K562 (cell line): ENCODE measurements around the gene HSPA5. TPM values are rescaled to one million over a fixed set of nuclear protein-coding genes. Genes with fewer than 3 reads are reported as not detected.
A peak's percentile ranks its signal among the peaks of the same experiment; 100 is the strongest.

Experiments
- BCOR ChIP-seq: fragments of 450-650 bp; IDR thresholded peaks from 2 replicates; pipeline ENCODE4 v1.6.1; 2016
- CBX1 ChIP-seq: sonication (generic); IDR thresholded peaks from 2 replicates; pipeline ENCODE4 v1.6.1; 2016; ENCODE audit warnings: antibody characterized with exemption, low read depth, mild to moderate bottlenecking
- CREM ChIP-seq: IDR thresholded peaks from 2 replicates; pipeline ENCODE4 v1.6.1; 2014; ENCODE audit warnings: antibody characterized with exemption, low read depth
- GABPA ChIP-seq: fragments of 200-800 bp; sonication (Bioruptor generic); conservative IDR thresholded peaks from 2 replicates; pipeline ENCODE4 v1.6.1; 2016; ENCODE audit warnings: low read depth, missing genetic modification characterization, missing compliant biosample characterization
- HDAC8 ChIP-seq: fragments of 450-650 bp; IDR thresholded peaks from 2 replicates; pipeline ENCODE4 v1.6.1; 2016; ENCODE audit warnings: mild to moderate bottlenecking, missing genetic modification characterization, moderate library complexity, missing compliant biosample characterization
- HNRNPLL ChIP-seq: fragments of 200-400 bp; formaldehyde crosslinking; IDR thresholded peaks from 2 replicates; pipeline ENCODE4 v1.6.1; 2017; ENCODE audit warnings: low read length, low read depth, mild to moderate bottlenecking; ENCODE audit not compliant: poor library complexity, severe bottlenecking
- HSF4 ChIP-seq: fragments of 250-450 bp; sonication (Bioruptor Pico); IDR thresholded peaks from 2 replicates; pipeline ENCODE4 v2.1.2; 2022; ENCODE audit warnings: mild to moderate bottlenecking, moderate library complexity, borderline replicate concordance
- JUN ChIP-seq, 2 experiments: sonication (generic) in 1 of 2; formaldehyde crosslinking in 1 of 2; IDR thresholded peaks; 2 replicates each; pipeline versions ENCODE4 v1.6.1 to v1.8.0; 2012 to 2022; ENCODE audit warnings: borderline replicate concordance in 2 of 2, mild to moderate bottlenecking in 2 of 2, improper control_type of control experiment in 1 of 2, low read depth in 1 of 2, low read length in 1 of 2, missing genetic modification reagents in 1 of 2
- MAZ ChIP-seq, 2 experiments: fragments of 450-650 bp in 1 of 2; sonication (generic) in 1 of 2; formaldehyde crosslinking; IDR thresholded peaks in 1 of 2; conservative IDR thresholded peaks in 1 of 2; 2 replicates each; pipeline versions ENCODE4 v1.4.0 to v1.5.0; 2020; ENCODE audit warnings: mild to moderate bottlenecking in 1 of 2, missing genetic modification reagents in 1 of 2
- NELFE ChIP-seq: IDR thresholded peaks from 2 replicates; pipeline ENCODE4 v1.6.1; 2011; ENCODE audit warnings: mild to moderate bottlenecking; ENCODE audit not compliant: insufficient read depth, insufficient read length
- NEUROD1 ChIP-seq: fragments of 150-350 bp; IDR thresholded peaks from 2 replicates; pipeline ENCODE4 v1.6.1; 2014; ENCODE audit warnings: borderline replicate concordance, low read length, low read depth; ENCODE audit not compliant: partially characterized antibody
- NONO ChIP-seq, 2 experiments: fragments of 200-400 bp in 1 of 2; fragments of 450-650 bp in 1 of 2; formaldehyde crosslinking in 1 of 2; IDR thresholded peaks; 2 replicates each; pipeline ENCODE4 v1.6.1; 2017; ENCODE audit warnings: low read depth in 2 of 2, mild to moderate bottlenecking in 2 of 2, moderate library complexity in 2 of 2, low read length in 1 of 2
- POLR2AphosphoS5 ChIP-seq: IDR thresholded peaks from 2 replicates; pipeline ENCODE4 v1.6.1; 2011; ENCODE audit warnings: mild to moderate bottlenecking, low read depth, low read length, moderate library complexity; ENCODE audit not compliant: control insufficient read depth, insufficient read depth
- RAD21 ChIP-seq, 2 experiments: fragments of 250-450 bp in 1 of 2; fragments of 450-650 bp in 1 of 2; sonication (Bioruptor Pico) in 1 of 2; formaldehyde crosslinking in 1 of 2; IDR thresholded peaks in 1 of 2; conservative IDR thresholded peaks in 1 of 2; 2 replicates each; pipeline versions ENCODE4 v1.4.0 to v1.8.0; 2020 to 2022; ENCODE audit warnings: mild to moderate bottlenecking in 2 of 2, moderate library complexity in 1 of 2
- TEAD1 ChIP-seq, 2 experiments: fragments of 450-650 bp in 1 of 2; sonication (generic) in 1 of 2; formaldehyde crosslinking; IDR thresholded peaks; 2 replicates each; pipeline versions ENCODE4 v1.4.0 to v1.8.0; 2020 to 2022; ENCODE audit warnings: mild to moderate bottlenecking in 2 of 2, missing genetic modification reagents in 1 of 2
- YY1 ChIP-seq, 3 experiments: IDR thresholded peaks; 2 replicates each; pipeline ENCODE4 v1.6.1; 2011; ENCODE audit warnings: low read length in 2 of 3, mild to moderate bottlenecking in 2 of 3, moderate library complexity in 2 of 3, borderline replicate concordance in 1 of 3, control low read depth in 1 of 3, low read depth in 1 of 3; ENCODE audit not compliant: insufficient read depth in 3 of 3, insufficient replicate concordance in 2 of 3, control insufficient read depth in 1 of 3, insufficient read length in 1 of 3; ENCODE audit errors: extremely low read depth in 1 of 3
- ZBTB1 ChIP-seq: sonication (generic); formaldehyde crosslinking; IDR thresholded peaks from 2 replicates; pipeline ENCODE4 v1.8.1; 2023; ENCODE audit warnings: missing genetic modification reagents, low read depth, mild to moderate bottlenecking, borderline replicate concordance
- ZFPM2 ChIP-seq: fragments of 250-450 bp; sonication (Bioruptor Pico); IDR thresholded peaks from 2 replicates; pipeline ENCODE4 v1.5.1; 2022; ENCODE audit warnings: mild to moderate bottlenecking
- polyA plus RNA-seq, 8 experiments: library from polyadenylated mRNA; depleted of rRNA in 4 of 8; stranded (reverse) in 5 of 8; unstranded in 3 of 8; fragments of >200 nt; fragmentation: Nextera tagmentation in 2 of 8; fragmentation: Illumina TruSeq in 1 of 8; extraction: Ambion mirVana in 2 of 8; extraction: Trizol in 1 of 8; gene quantifications; 2 replicates each; pipeline versions ENCODE4 v1.2.1 to v1.2.3, GENCODE V29; 2011 to 2014; ENCODE audit warnings: inconsistent platforms in 1 of 8, missing spikeins in 1 of 8
- total RNA-seq, 7 experiments: library from RNA; depleted of rRNA in 6 of 7; stranded (reverse); fragments of >200 nt in 6 of 7; fragmentation: Illumina TruSeq in 2 of 7; extraction: Trizol in 2 of 7; gene quantifications; 2 replicates each; pipeline versions ENCODE4 v1.2.1 to v1.2.3, GENCODE V29; 2011 to 2021; ENCODE audit warnings: low replicate concordance in 1 of 7
- TF ChIP-seq, protein P1 (sequence below): fragments of 250-450 bp; sonication (Bioruptor Pico); IDR thresholded peaks from 2 replicates; pipeline ENCODE4 v1.8.0; 2022; ENCODE audit warnings: moderate library complexity, mild to moderate bottlenecking, inconsistent platforms
- TF ChIP-seq, protein P2 (sequence below): sonication (generic); formaldehyde crosslinking; IDR thresholded peaks from 2 replicates; pipeline ENCODE4 v1.8.0; 2022; ENCODE audit warnings: missing genetic modification reagents, mild to moderate bottlenecking, borderline replicate concordance
- TF ChIP-seq, protein P3 (sequence below): fragments of 250-450 bp; sonication (Bioruptor Pico); IDR thresholded peaks from 2 replicates; pipeline ENCODE4 v1.9.0; 2021; ENCODE audit warnings: mild to moderate bottlenecking

HSPA5 gene
- total and polyA plus RNA-seq, 9 of the 15 experiments (the other 6 are each of a cell fraction or from before 2014, with no cell fraction given): 48.0 to 265 (median 113) TPM

DNA sequence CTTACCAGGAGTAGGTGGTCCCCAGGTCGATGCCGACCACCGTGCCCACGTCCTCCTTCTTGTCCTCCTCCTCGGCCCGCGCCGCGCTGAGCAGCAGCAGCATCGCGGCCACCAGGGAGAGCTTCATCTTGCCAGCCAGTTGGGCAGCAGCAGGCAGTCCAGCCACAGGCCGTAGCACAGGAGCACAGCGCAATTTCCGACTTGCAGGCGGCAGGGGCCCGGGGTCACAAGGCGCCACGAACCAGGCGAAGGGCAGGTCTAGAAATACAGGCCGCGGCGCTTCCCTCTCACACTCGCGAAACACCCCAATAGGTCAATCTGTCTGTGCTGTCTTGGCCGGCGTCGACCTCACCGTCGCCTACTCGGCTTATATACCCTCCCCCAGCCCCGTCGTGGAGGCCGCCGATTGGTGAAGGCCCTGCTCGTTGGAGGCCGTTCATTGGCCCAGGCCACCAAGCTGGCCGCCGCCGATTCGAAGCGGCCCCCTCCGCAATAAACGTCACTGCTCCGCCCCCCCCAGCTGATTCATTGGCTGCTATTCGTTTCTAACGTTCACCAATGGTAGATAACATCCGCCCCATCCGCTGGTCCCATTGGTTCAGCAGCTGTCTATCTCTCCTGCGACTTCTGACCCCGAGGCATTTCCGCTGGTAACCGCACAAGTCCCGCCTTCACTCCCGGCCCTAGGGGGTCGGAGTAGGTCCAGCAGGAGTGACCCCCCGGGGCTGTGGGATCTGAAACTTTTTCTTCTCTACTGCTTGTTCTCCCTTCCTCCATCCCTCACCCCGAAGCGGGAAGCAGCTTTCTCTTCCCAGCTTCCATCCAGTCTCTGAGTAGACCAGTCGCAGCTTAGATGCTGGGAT lies at the start of gene HSPA5 (continued):
- TF ChIP-seq JUN (IDR thresholded peaks at IDR 0.05; ENCODE audit: borderline replicate concordance, low read depth, low read length): no peak
- TF ChIP-seq JUN (CRISPR knock-in tag; IDR thresholded peaks at IDR 0.05; ENCODE audit: borderline replicate concordance): 0 out of 2 replicates have a peak, but pooled peaks have one; percentile 91
- TF ChIP-seq CREM: peak; percentile 96
- peak; percentile 82 for TF ChIP-seq NELFE
- TF ChIP-seq, protein P1, sequence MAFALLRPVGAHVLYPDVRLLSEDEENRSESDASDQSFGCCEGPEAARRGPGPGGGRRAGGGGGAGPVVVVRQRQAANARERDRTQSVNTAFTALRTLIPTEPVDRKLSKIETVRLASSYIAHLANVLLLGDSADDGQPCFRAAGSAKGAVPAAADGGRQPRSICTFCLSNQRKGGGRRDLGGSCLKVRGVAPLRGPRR (CRISPR knock-in tag): 0 out of 2 replicates have a peak, but pooled peaks have one; percentile 16
- TF ChIP-seq RAD21 (CRISPR knock-in tag; conservative IDR thresholded peaks at IDR 0.05 in 1 of 2, IDR thresholded peaks at IDR 0.05 in 1 of 2): peak in 1 of 2 experiments; percentile 15; a peak in 2 of 4 replicates
- TF ChIP-seq HDAC8: no peak
- TF ChIP-seq TEAD1 (CRISPR knock-in tag; IDR thresholded peaks at IDR 0.05): peak; percentile 40 to 81; a peak in 2 of 4 replicates
- TF ChIP-seq ZFPM2: peak; percentile 74; the same call in 1 of the 2 replicates
- peak; percentile 98 for TF ChIP-seq POLR2AphosphoS5
- TF ChIP-seq, protein P2, sequence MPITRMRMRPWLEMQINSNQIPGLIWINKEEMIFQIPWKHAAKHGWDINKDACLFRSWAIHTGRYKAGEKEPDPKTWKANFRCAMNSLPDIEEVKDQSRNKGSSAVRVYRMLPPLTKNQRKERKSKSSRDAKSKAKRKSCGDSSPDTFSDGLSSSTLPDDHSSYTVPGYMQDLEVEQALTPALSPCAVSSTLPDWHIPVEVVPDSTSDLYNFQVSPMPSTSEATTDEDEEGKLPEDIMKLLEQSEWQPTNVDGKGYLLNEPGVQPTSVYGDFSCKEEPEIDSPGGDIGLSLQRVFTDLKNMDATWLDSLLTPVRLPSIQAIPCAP (CRISPR knock-in tag): no peak
- TF ChIP-seq NONO (IDR thresholded peaks at IDR 0.05; ENCODE audit: low read depth in 2 of 2, low read length in 1 of 2): peak in 1 of 2 experiments; percentile 62; a peak in 2 of 4 replicates
- peak; percentile 96 for TF ChIP-seq GABPA
- peak; percentile 88 for TF ChIP-seq HNRNPLL
- TF ChIP-seq, protein P3, sequence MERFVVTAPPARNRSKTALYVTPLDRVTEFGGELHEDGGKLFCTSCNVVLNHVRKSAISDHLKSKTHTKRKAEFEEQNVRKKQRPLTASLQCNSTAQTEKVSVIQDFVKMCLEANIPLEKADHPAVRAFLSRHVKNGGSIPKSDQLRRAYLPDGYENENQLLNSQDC (CRISPR knock-in tag): 0 out of 2 replicates have a peak, but pooled peaks have one; percentile 60
- peak; percentile 80 to 84 for TF ChIP-seq MAZ (CRISPR knock-in tag; conservative IDR thresholded peaks at IDR 0.05 in 1 of 2, IDR thresholded peaks at IDR 0.05 in 1 of 2)
- peak; percentile 99 for TF ChIP-seq NEUROD1
- no peak for TF ChIP-seq BCOR
- peak in 2 of 3 experiments; percentile 24 to 74 for TF ChIP-seq YY1 (IDR thresholded peaks at IDR 0.05; ENCODE audit: borderline replicate concordance in 1 of 3, control insufficient read depth in 1 of 3, extremely low read depth in 1 of 3, insufficient read depth in 3 of 3, insufficient read length in 1 of 3, insufficient replicate concordance in 2 of 3, low read depth in 1 of 3, low read length in 2 of 3)
- TF ChIP-seq HSF4 (CRISPR knock-in tag): no peak
- peak; percentile 86 for TF ChIP-seq CBX1
- TF ChIP-seq ZBTB1: peak; percentile 81
